Measurements from ENCODE around the gene VKORC1L1. TPM values are rescaled to one million over a fixed set of nuclear protein-coding genes. Genes with fewer than 3 reads are reported as not detected.
A peak's percentile ranks its signal among the peaks of the same experiment; 100 is the strongest.

The VKORC1L1 gene
- total and polyA plus RNA-seq, 9 of the 15 experiments (the other 6 are each of a cell fraction or from before 2014, with no cell fraction given) = 6.8 to 36.5 (median 19.3) TPM

GRCh38 chr7:65927489-65928448 lies 54.9 kb downstream of the VKORC1L1 start (continued):
- TF ChIP-seq ETS2 (tag; IDR thresholded peaks at IDR 0.05; ENCODE audit: borderline replicate concordance, poor library complexity, severe bottlenecking) (no peak), RBM22 (IDR thresholded peaks at IDR 0.05; ENCODE audit: low read depth, low read length, poor library complexity, severe bottlenecking) (no peak), WHSC1 (IDR thresholded peaks at IDR 0.05; ENCODE audit: low read length) (no peak), SMARCB1 (IDR thresholded peaks at IDR 0.05; ENCODE audit: insufficient read length, low read depth) (no peak), NR2F6 (CRISPR knock-in tag; IDR thresholded peaks at IDR 0.05) (no peak), SIX5 (IDR thresholded peaks at IDR 0.05; ENCODE audit: borderline replicate concordance in 1 of 2, insufficient read depth in 1 of 2, low read depth in 1 of 2, low read length in 2 of 2) (no peak), NFE2 (IDR thresholded peaks at IDR 0.05; ENCODE audit: low read depth) (0 out of 2 replicates have a peak, but pooled peaks have one; percentile 2), CBX3 (IDR thresholded peaks at IDR 0.05; ENCODE audit: borderline replicate concordance in 1 of 2, low read length in 2 of 2) (peak in 1 of 2 experiments; percentile 28; a peak in 1 of 3 replicates), ZBTB1 (CRISPR knock-in tag; IDR thresholded peaks at IDR 0.05; ENCODE audit: borderline replicate concordance, low read depth) (no peak), MEF2A (IDR thresholded peaks at IDR 0.05; ENCODE audit: control insufficient read depth, low read depth, low read length) (no peak; the same call in 1 of the 2 replicates), RBFOX2 (IDR thresholded peaks at IDR 0.05; ENCODE audit: low read depth, low read length) (peak; percentile 54), CBX1 (IDR thresholded peaks at IDR 0.05; ENCODE audit: low read depth) (no peak), ZNF644 (tag; IDR thresholded peaks at IDR 0.05; ENCODE audit: low read depth) (no peak), YBX1 (IDR thresholded peaks at IDR 0.05) (no peak), THRB (CRISPR knock-in tag; conservative IDR thresholded peaks at IDR 0.05) (no peak; the same call in 1 of the 2 replicates), NFIX (CRISPR knock-in tag; IDR thresholded peaks at IDR 0.05; ENCODE audit: low read depth) (no peak), RB1 (IDR thresholded peaks at IDR 0.05; ENCODE audit: low read depth) (no peak), ILK (tag; IDR thresholded peaks at IDR 0.05; ENCODE audit: borderline replicate concordance, low read depth) (no peak), RBM17 (IDR thresholded peaks at IDR 0.05; ENCODE audit: borderline replicate concordance, low read depth, low read length) (no peak), ZNF584 (CRISPR knock-in tag; IDR thresholded peaks at IDR 0.05; ENCODE audit: low read depth) (no peak), KLF10 (CRISPR knock-in tag; IDR thresholded peaks at IDR 0.05) (no peak), ZSCAN32 (CRISPR knock-in tag; IDR thresholded peaks at IDR 0.05) (no peak), MAZ (CRISPR knock-in tag; conservative IDR thresholded peaks at IDR 0.05 in 1 of 2, IDR thresholded peaks at IDR 0.05 in 1 of 2) (peak; percentile 36 to 38; a peak in 1 of 4 replicates), KDM4B (IDR thresholded peaks at IDR 0.05; ENCODE audit: borderline replicate concordance in 2 of 2, low read depth in 1 of 2) (no peak), RFX1 (IDR thresholded peaks at IDR 0.05) (no peak)
